HEK293 (cell line): ENCODE results near the gene ICAM1.

Experiments used
- FEZF1 ChIP-seq: fragments of 450-650 bp; formaldehyde crosslinking; IDR thresholded peaks from 2 replicates; pipeline ENCODE4 v1.5.1; 2016; ENCODE audit warnings: missing biosample characterization, missing genetic modification characterization
- GFI1B ChIP-seq: fragments of 450-650 bp; formaldehyde crosslinking; IDR thresholded peaks from 2 replicates; pipeline ENCODE4 v1.5.1; 2016; ENCODE audit warnings: missing biosample characterization, missing genetic modification characterization
- HOXD13 ChIP-seq: sonication (generic); formaldehyde crosslinking; IDR thresholded peaks from 2 replicates; pipeline ENCODE4 v1.8.0; 2022; ENCODE audit warnings: missing genetic modification reagents, borderline replicate concordance
- KLF16 ChIP-seq: fragments of 450-650 bp; formaldehyde crosslinking; IDR thresholded peaks from 2 replicates; pipeline ENCODE4 v1.5.1; 2017; ENCODE audit warnings: missing biosample characterization, missing genetic modification characterization
- KLF9 ChIP-seq: fragments of 450-650 bp; formaldehyde crosslinking; IDR thresholded peaks from 2 replicates; pipeline ENCODE4 v1.5.1; 2016; ENCODE audit warnings: missing biosample characterization, missing genetic modification characterization, low read depth
- PATZ1 ChIP-seq: fragments of 450-650 bp; formaldehyde crosslinking; IDR thresholded peaks from 2 replicates; pipeline ENCODE4 v1.5.1; 2016; ENCODE audit warnings: missing biosample characterization, missing genetic modification characterization
- RBAK ChIP-seq: fragments of 450-650 bp; formaldehyde crosslinking; IDR thresholded peaks from 2 replicates; pipeline ENCODE4 v1.5.1; 2016; ENCODE audit warnings: missing biosample characterization, missing genetic modification characterization
- SCRT1 ChIP-seq: fragments of 450-650 bp; formaldehyde crosslinking; IDR thresholded peaks from 2 replicates; pipeline ENCODE4 v1.5.1; 2016; ENCODE audit warnings: missing biosample characterization, missing genetic modification characterization, borderline replicate concordance
- SP2 ChIP-seq: fragments of 450-650 bp; formaldehyde crosslinking; IDR thresholded peaks from 2 replicates; pipeline ENCODE4 v1.5.1; 2016; ENCODE audit warnings: missing biosample characterization, missing genetic modification characterization
- YY2 ChIP-seq: fragments of 450-650 bp; formaldehyde crosslinking; IDR thresholded peaks from 2 replicates; pipeline ENCODE4 v1.5.1; 2016; ENCODE audit warnings: missing biosample characterization, missing genetic modification characterization
- ZBTB20 ChIP-seq: fragments of 450-650 bp; formaldehyde crosslinking; IDR thresholded peaks from 2 replicates; pipeline ENCODE4 v1.5.1; 2016; ENCODE audit warnings: missing biosample characterization, missing genetic modification characterization
- ZBTB44 ChIP-seq: fragments of 450-650 bp; IDR thresholded peaks from 2 replicates; pipeline ENCODE4 v1.5.1; 2018; ENCODE audit warnings: missing biosample characterization, mild to moderate bottlenecking, missing genetic modification characterization
- ZFHX2 ChIP-seq: fragments of 450-650 bp; formaldehyde crosslinking; conservative IDR thresholded peaks from 2 replicates; pipeline ENCODE4 v1.5.1; 2016; ENCODE audit warnings: missing biosample characterization, missing genetic modification characterization
- ZNF112 ChIP-seq: fragments of 450-650 bp; formaldehyde crosslinking; IDR thresholded peaks from 2 replicates; pipeline ENCODE4 v1.5.0; 2017; ENCODE audit warnings: missing biosample characterization, missing genetic modification characterization
- ZNF223 ChIP-seq: fragments of 450-650 bp; formaldehyde crosslinking; IDR thresholded peaks from 2 replicates; pipeline ENCODE4 v1.5.1; 2016; ENCODE audit warnings: missing biosample characterization, missing genetic modification characterization
- ZNF239 ChIP-seq: fragments of 450-650 bp; formaldehyde crosslinking; IDR thresholded peaks from 2 replicates; pipeline ENCODE4 v1.5.1; 2016; ENCODE audit warnings: missing biosample characterization, missing genetic modification characterization
- ZNF274 ChIP-seq, 2 experiments: fragments of 200-500 bp in 1 of 2; fragments of 450-650 bp in 1 of 2; sonication (Bioruptor generic) in 1 of 2; formaldehyde crosslinking in 1 of 2; IDR thresholded peaks; 2 replicates each; pipeline versions ENCODE4 v1.5.1 to v1.6.1; 2014 to 2016; ENCODE audit warnings: borderline replicate concordance in 1 of 2, inconsistent platforms in 1 of 2, low read length in 1 of 2, missing biosample characterization in 1 of 2, missing genetic modification characterization in 1 of 2
- ZNF311 ChIP-seq: fragments of 450-650 bp; formaldehyde crosslinking; IDR thresholded peaks from 2 replicates; pipeline ENCODE4 v1.5.1; 2017; ENCODE audit warnings: missing biosample characterization, missing genetic modification characterization, borderline replicate concordance
- ZNF404 ChIP-seq: fragments of 450-650 bp; formaldehyde crosslinking; IDR thresholded peaks from 2 replicates; pipeline ENCODE4 v1.5.1; 2017; ENCODE audit warnings: missing biosample characterization, missing genetic modification characterization
- ZNF596 ChIP-seq: fragments of 450-650 bp; IDR thresholded peaks from 2 replicates; pipeline ENCODE4 v1.5.0; 2018; ENCODE audit warnings: missing biosample characterization, mild to moderate bottlenecking, missing genetic modification characterization, moderate library complexity
- ZNF600 ChIP-seq: fragments of 450-650 bp; formaldehyde crosslinking; IDR thresholded peaks from 2 replicates; pipeline ENCODE4 v1.5.1; 2016; ENCODE audit warnings: missing biosample characterization, missing genetic modification characterization
- ZNF621 ChIP-seq: fragments of 450-650 bp; formaldehyde crosslinking; IDR thresholded peaks from 2 replicates; pipeline ENCODE4 v1.5.1; 2017; ENCODE audit warnings: missing biosample characterization, missing genetic modification characterization
- ZNF660 ChIP-seq: fragments of 450-650 bp; IDR thresholded peaks from 2 replicates; pipeline ENCODE4 v1.5.1; 2018; ENCODE audit warnings: missing biosample characterization, mild to moderate bottlenecking, missing genetic modification characterization
- ZNF664 ChIP-seq: fragments of 450-650 bp; formaldehyde crosslinking; IDR thresholded peaks from 2 replicates; pipeline ENCODE4 v1.5.1; 2016; ENCODE audit warnings: missing biosample characterization, missing genetic modification characterization
- ZNF76 ChIP-seq: fragments of 450-650 bp; formaldehyde crosslinking; IDR thresholded peaks from 2 replicates; pipeline ENCODE4; 2016; ENCODE audit warnings: low read depth, missing biosample characterization, missing genetic modification characterization, borderline replicate concordance
- ZSCAN16 ChIP-seq: fragments of 450-650 bp; formaldehyde crosslinking; IDR thresholded peaks from 2 replicates; pipeline ENCODE4 v1.5.1; 2016; ENCODE audit warnings: missing biosample characterization, missing genetic modification characterization
- TF ChIP-seq, protein P1 (sequence below): fragments of 450-650 bp; formaldehyde crosslinking; IDR thresholded peaks from 2 replicates; pipeline ENCODE4 v1.5.1; 2017; ENCODE audit warnings: missing biosample characterization, missing genetic modification characterization
- TF ChIP-seq, protein P2 (sequence below): fragments of 450-650 bp; formaldehyde crosslinking; IDR thresholded peaks from 2 replicates; pipeline ENCODE4 v1.5.1; 2016; ENCODE audit warnings: missing biosample characterization, missing genetic modification characterization
- TF ChIP-seq, protein P3 (sequence below): fragments of 450-650 bp; formaldehyde crosslinking; IDR thresholded peaks from 2 replicates; pipeline ENCODE4 v1.5.1; 2017; ENCODE audit warnings: missing biosample characterization, missing genetic modification characterization

Gene ICAM1

GRCh38 chr19:10251792-10252694 lies 18.9 kb upstream of the ICAM1 start, which contains the start of gene MRPL4 (continued):
- TF ChIP-seq, protein P1, sequence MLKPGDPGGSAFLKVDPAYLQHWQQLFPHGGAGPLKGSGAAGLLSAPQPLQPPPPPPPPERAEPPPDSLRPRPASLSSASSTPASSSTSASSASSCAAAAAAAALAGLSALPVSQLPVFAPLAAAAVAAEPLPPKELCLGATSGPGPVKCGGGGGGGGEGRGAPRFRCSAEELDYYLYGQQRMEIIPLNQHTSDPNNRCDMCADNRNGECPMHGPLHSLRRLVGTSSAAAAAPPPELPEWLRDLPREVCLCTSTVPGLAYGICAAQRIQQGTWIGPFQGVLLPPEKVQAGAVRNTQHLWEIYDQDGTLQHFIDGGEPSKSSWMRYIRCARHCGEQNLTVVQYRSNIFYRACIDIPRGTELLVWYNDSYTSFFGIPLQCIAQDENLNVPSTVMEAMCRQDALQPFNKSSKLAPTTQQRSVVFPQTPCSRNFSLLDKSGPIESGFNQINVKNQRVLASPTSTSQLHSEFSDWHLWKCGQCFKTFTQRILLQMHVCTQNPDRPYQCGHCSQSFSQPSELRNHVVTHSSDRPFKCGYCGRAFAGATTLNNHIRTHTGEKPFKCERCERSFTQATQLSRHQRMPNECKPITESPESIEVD (tag by site-specific recombination): no peak
- TF ChIP-seq ZNF76 (peak; percentile 90), ZNF664 (no peak), PATZ1 (tag by site-specific recombination) (peak; percentile 74), ZNF660 (tag by site-specific recombination) (peak; percentile 80), ZNF112 (tag by site-specific recombination) (no peak), KLF9 (tag by site-specific recombination) (peak; percentile 70; the same call in 1 of the 2 replicates), ZBTB20 (tag by site-specific recombination) (peak; percentile 79; the same call in 1 of the 2 replicates), ZNF596 (tag by site-specific recombination) (peak; percentile 55; the same call in 1 of the 2 replicates), ZFHX2 (peak; percentile 93), HOXD13 (no peak), ZNF621 (tag by site-specific recombination) (no peak), ZNF223 (tag by site-specific recombination) (no peak; the same call in 1 of the 2 replicates), YY2 (peak; percentile 85), ZNF404 (tag by site-specific recombination) (no peak), ZSCAN16 (no peak), GFI1B (tag by site-specific recombination) (no peak), SCRT1 (tag by site-specific recombination) (no peak), ZNF274 (IDR thresholded peaks at IDR 0.05; ENCODE audit: low read length) (no peak), ZNF274 (tag by site-specific recombination; IDR thresholded peaks at IDR 0.05; ENCODE audit: borderline replicate concordance) (no peak), RBAK (no peak), ZNF311 (tag by site-specific recombination) (no peak), FEZF1 (tag by site-specific recombination) (peak; percentile 27; the same call in 1 of the 2 replicates), KLF16 (tag by site-specific recombination) (peak; percentile 97), SP2 (tag by site-specific recombination) (peak; percentile 100), ZBTB44 (tag by site-specific recombination) (peak; percentile 86), ZNF239 (tag by site-specific recombination) (no peak; the same call in 1 of the 2 replicates), ZNF600 (peak; percentile 78)
- TF ChIP-seq, protein P2, sequence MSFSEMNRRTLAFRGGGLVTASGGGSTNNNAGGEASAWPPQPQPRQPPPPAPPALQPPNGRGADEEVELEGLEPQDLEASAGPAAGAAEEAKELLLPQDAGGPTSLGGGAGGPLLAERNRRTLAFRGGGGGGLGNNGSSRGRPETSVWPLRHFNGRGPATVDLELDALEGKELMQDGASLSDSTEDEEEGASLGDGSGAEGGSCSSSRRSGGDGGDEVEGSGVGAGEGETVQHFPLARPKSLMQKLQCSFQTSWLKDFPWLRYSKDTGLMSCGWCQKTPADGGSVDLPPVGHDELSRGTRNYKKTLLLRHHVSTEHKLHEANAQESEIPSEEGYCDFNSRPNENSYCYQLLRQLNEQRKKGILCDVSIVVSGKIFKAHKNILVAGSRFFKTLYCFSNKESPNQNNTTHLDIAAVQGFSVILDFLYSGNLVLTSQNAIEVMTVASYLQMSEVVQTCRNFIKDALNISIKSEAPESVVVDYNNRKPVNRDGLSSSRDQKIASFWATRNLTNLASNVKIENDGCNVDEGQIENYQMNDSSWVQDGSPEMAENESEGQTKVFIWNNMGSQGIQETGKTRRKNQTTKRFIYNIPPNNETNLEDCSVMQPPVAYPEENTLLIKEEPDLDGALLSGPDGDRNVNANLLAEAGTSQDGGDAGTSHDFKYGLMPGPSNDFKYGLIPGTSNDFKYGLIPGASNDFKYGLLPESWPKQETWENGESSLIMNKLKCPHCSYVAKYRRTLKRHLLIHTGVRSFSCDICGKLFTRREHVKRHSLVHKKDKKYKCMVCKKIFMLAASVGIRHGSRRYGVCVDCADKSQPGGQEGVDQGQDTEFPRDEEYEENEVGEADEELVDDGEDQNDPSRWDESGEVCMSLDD (tag by site-specific recombination): peak; percentile 96
- TF ChIP-seq, protein P3, sequence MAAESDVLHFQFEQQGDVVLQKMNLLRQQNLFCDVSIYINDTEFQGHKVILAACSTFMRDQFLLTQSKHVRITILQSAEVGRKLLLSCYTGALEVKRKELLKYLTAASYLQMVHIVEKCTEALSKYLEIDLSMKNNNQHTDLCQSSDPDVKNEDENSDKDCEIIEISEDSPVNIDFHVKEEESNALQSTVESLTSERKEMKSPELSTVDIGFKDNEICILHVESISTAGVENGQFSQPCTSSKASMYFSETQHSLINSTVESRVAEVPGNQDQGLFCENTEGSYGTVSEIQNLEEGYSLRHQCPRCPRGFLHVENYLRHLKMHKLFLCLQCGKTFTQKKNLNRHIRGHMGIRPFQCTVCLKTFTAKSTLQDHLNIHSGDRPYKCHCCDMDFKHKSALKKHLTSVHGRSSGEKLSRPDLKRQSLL (tag by site-specific recombination): 0 out of 2 replicates have a peak, but pooled peaks have one; percentile 60
